CD4-positive, alpha-beta T cell treated with Interleukin-15 for 1 hour (primary cell): ENCODE measurements around the gene TOLLIP.
A peak's percentile ranks its signal among the peaks of the same experiment; 100 is the strongest.

Source experiments
- DNase-seq: peaks from one replicate; pipeline ENCODE4 v3.0.0-alpha.2; 2020

Gene TOLLIP

DNA sequence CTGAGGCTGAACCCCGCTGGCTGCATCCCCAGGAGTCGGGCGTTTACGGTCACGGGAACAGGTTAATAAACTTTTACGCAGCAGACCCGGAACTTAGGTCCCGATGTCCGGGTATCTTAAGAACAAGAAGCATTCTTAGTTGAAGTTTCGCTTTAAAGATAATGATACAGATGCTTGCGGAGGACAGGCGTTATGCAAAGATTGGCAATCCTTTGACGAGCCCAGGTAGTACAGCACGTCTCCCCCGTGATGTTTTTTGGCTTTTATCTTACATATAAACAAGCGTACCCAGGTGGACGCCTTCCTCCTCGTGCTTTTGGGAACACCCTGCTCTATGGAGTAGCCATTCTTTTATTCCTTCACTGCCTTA is 871 bp upstream of the TOLLIP start:
- DNase-seq = no peak

DNA sequence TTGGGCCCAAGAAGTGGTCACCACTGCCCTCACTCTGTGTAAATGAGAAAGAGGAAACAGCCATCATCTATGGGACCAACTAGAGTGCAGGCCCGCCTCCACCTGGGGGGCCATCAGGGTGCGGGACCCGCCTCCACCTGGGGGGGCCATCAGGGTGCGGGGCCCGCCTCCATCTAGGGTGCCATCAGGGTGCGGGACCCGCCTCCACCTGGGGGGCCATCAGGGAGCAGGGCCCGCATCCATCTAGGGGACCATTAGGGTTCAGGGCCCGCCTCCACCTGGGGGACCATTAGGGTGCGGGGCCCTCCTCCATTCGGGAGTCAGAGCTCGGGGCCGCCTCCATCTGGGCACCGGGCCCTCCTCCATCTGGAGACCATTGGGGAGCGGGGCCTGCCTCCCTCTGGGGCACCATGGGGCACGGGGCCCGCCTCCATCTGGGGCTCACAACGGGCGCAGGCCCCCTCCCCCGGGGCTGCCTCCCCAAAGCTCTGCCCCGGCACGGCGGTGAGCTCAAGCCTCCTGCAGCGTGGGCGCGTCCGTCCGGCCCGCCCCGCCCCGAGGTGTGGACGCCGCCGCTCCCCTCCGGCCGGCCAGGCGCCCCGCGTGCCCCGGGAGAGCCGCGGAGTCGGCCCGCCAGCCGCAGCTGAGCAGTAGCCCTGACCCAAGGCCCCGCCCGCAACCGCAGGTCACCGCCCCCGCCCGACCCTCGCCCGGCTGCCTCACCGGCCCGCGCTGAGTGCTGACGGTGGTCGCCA is 512 bp downstream of the TOLLIP start:
- no peak for DNase-seq

DNA sequence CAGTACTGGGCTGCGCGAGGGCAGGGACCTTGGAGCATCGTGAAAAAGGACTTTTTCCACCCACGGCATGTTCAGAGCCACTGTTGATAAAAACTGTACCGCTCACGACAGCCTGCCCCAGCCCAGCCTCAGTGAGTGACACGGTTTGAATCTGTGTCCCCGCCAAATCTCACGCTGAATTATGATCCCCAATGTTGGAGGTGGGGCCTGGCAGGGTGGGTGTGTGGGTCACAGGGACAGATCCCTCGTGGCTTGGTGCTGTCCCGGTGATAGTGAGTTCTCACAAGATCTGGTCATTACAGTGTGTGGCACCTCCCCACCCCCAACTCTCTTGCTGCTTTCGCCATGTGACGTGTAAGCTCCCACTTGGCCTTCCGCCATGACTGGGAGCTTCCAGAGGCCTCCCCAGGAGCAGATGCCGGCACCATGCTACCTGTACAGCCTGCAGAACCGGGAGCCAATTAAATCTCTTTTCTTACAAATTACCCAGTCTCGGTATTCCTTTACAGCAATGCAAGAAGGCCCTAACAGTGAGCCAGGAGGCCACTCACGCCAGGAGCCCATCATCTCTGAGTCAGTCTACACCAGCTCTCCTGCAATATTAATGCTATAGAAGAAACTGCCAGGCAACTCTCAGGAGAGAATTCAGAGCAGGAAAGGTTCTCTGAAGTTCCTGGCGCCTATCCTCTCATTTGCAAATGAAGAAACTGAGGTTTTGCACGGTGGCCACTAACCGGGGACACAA is 1.3 kb downstream of the TOLLIP start:
- DNase-seq = no peak

DNA sequence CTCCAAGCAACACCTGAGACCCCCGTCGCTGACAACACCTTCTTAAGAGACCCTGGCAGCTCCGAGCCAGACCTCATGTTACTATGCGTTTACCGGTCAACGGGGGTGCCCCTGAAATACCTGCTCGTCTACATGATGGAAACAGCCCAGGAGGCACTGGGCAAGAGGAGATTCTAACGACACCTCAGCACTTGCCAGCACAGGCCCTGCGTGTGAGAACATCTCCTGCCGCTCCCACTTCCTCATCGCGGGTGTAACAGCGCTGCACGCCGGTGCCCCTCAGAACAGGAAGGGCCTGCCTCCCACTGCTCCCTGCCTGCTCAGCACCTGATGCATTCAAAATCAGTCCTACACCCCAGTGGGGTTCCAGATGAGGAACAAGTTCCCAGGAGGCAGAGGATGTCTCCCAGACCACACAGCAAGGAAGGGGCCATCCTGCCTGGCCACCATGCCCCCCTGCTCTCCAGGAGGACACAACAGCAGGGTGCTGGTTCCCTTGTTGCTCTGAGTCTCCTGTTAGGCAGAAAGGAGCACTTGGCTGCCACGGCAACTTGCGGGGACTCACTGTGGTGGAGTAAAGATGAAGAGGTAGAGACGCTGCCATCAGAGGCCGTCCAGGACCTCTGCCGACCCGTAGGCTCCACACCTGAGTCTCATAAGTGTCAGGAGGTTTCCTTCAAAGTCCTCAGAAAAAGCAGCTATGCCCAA is 2.1 kb downstream of the TOLLIP start:
- peak; percentile 51 for DNase-seq

DNA sequence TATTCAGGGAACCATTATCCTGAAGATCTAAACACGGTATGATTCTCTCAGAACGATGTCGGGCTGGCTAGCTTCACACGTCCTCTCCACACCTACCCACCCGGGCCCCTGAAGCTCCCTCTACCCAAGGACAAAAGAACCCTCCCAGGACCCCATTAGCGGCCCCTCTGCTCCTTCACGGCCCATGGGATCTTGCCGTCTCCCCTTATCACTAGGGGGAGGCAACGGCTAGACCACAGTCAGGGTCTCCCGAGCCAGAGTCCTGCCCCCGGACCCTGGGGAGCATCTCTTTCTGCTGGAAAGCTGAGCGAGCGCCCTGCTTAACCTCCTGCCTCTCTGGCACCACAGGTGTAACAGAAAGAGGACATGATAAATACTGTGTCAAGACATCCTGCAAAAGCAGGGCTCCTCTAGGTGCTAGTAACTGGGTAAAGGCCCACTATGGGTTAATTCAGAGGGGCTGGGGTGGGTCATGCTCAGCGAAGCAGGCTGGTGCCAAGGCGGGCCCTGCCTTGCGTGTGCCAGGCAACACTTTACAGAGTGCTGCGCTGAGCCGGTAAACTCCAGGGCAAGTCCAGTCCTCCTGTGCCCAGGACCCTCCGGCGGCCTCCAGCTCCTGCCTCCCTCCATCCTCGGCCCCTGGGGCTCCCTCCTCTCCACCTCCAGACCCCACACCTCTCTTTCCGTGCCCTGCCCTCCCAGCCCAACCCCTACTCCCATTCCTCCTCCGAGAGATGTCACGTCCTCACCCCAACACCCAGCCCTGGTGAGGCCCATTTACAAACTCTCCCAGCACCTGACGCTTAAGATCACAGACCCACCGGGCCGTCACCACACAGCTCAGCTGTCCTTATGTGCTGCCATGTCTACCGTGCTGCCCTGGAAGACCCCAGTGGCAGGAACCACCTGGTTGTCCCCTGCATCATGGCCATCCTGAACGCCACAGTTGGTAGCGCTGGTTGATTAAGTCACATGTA is 3.0 kb downstream of the TOLLIP start:
- DNase-seq = no peak

DNA sequence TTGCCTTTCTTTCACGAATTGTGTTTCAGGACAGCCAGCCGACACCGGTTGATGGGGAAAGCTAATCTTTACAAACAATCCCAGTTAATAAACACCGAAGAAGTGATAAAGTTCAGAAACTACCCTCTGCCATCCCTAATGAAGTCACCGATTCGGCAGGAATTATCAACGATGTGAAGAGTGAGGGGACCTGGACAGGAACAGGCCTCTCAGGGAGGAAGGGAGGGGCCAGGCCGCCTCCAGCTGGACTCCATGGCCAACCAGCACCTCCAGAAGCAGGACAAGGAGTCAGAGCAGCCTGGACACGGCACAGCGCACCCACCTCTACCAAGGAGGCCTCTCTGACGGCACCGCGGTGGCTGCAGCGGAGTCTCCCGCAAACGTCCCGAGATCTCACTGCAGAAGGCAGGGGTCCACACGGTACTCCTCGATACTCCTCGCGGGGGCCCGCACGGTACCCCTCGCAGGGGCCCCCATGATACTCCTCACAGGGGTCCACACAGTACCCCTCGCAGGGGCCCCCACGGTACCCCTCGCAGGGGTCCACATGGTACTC is 3.9 kb downstream of the TOLLIP start:
- no peak for DNase-seq

DNA sequence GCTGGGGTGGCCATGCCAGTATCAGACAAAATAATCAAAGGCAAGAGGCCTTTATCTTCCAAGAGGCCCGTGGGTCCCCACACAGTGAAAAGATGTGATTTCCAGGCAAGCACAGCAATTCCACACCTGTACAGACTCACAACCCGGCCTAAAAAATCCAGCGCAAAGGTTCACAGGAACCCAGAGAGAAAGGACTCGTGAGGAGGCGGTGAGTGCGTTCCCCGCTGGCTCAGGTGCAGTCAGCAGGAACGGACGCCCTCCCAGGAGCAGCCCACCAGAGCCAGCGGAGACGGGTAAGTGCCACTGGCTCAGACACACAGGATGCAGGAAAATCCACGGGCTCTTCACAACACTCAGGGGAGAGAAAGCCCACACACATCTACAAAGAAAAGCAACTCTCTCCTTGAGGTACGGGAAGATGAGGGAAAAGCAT is 4.4 kb downstream of the TOLLIP start:
- DNase-seq = no peak

DNA sequence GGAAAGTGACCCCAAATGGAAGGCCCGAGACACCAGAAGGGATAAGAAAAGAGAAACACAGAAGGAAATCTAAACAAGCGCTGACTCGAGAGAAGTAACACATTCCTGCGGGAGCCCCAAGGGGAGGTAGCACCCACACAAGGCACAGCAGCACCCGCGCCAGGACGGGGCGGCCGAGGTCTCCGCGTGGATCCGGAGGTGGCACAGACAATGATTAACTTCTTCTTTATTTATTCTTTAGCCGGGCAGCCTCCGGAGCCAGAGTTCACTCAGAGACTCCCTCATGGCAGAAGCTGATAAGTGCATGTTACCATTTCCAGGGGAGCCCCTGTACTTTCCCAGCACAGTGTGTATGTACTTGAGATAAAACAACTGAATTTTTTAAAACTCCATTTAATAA is 5.1 kb downstream of the TOLLIP start:
- DNase-seq = no peak

DNA sequence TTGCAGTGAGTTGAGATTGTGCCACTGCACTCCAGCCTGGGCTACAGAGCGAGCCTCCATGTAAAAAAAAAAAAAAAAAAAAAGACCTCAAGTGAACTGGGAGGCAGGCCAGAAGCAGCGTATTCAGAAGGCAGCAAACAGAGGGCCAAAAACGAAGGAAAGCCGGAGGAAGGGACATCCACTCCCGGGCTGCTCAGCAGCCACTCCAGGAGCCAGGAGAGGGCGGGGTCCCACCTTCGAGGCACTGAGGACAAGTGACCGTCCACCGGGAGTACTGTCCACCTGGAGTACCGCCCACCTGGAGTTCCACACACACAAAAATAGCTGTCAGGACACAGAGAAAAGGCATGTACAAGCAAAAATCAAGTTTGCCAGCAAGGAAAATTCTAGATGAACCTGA is 5.5 kb downstream of the TOLLIP start:
- no peak for DNase-seq

DNA sequence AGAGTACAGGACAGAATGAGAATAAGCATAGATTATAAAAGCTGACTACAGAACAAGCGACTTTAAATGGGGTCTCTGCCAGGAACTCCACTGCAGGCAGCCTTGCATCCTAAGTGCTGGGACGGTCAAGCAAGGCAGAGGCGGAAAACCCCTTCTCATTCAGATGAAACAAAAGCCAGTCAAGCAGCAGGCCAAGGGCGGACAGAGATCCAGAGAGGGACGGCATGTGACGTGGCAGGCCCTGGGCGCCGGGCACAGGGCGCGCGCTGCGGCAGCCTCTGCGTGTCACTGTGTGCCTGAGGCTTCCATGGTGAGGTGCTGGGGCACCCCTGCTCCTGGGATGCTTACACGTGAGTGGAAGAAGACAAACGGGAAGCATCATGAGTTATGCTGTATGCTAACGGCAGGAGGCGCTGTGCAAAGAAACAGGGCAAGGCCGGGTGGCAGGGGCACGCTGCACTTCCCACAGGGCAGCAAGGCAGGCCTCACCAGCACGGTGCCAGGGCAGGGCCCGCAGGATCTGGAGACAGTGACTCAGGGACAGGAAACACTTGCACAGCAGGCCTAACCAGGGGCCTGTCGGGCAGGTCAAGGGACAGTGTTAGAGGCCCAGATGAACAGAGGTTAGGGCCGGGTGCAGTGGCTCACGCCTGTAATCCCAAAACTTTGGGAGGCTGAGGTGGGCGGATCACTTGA is 6.2 kb downstream of the TOLLIP start:
- DNase-seq = no peak

DNA sequence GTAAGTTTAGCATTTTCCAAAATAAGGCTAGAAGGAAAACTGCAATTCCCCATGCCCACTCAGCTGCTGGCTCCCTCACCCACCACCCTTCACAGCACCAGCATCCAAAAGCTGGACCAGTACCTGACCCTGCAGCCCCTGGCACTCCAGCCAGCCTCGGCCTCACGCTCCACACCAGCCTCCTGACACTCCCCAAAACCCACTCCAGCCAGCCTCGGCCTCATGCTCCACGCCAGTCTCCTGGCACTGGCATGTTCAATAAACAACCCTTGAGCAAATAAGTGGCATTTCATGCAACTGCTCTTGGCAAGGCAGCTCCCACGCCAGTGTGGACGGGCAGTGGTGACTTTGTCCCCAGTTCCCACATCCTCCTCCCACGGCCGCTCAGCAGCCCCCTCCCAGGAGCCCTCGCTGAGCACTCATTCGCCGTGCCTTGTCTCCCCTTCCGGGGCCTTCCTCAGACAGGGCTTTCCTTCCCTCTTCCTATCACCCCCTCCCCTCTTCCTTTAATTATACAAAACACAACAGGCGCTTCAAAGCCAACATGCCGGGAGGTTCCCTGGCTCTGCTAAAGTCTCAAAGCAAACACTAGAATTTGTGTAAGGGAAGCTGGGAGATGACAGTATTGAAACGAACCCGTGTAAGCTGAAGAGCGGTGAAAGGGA is 6.8 kb downstream of the TOLLIP start:
- no peak for DNase-seq

DNA sequence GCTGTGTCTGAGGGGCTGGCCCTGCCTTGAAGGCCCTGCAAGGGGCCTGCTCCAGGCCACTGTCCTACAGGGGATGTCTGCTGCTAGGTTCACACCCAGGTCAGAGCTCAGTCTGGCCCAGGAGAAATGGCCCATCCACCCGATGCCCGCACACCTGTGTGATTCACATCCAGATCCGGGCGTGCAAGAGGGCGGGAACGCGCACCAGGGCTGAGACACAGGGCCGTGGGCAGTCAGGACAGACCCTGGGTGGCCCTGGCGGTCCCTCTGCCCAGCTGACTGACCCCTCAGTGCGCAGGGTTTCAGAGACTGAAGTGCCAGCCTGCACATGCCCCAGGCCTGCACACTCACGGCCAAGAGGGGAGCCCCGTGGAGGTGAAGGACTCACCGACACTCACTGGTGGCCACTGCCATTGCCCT is 7.4 kb downstream of the TOLLIP start:
- DNase-seq = no peak

DNA sequence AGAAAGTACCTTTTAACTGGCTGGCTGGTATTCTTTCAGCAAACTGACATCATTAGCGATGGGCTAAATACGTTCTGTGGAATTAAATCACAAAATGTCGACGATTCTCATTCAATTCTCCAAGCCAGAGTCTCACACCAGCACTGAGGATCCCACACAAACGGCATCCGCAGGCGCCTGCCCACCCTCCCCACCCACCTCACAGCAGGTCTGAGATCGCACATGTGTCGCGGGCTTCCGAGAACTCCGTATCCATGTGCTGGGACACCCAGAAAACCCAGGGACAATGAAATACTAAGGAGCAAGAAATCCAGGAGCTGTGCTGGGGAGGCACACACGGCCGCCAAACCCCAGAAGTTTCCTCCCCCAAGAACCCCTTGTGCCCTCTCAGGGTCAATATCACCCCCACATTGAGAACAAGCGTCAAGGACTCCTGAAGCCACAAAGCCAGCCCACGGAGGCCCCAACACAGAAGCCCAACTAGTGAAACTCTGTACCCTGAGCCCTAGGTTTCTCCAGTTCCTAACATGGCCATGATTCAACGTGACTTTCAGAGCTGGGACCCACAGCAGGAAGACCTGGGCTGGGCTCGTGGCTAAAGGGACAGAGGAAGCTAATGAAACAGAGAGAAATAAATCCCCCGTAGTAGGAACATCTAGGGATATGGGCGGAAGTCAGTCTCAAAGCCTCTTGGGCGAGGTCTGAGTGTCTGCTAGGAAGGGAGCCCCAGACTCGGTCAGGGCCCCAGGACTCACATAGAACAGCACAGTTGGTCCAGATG is 8.0 kb downstream of the TOLLIP start:
- no peak for DNase-seq

DNA sequence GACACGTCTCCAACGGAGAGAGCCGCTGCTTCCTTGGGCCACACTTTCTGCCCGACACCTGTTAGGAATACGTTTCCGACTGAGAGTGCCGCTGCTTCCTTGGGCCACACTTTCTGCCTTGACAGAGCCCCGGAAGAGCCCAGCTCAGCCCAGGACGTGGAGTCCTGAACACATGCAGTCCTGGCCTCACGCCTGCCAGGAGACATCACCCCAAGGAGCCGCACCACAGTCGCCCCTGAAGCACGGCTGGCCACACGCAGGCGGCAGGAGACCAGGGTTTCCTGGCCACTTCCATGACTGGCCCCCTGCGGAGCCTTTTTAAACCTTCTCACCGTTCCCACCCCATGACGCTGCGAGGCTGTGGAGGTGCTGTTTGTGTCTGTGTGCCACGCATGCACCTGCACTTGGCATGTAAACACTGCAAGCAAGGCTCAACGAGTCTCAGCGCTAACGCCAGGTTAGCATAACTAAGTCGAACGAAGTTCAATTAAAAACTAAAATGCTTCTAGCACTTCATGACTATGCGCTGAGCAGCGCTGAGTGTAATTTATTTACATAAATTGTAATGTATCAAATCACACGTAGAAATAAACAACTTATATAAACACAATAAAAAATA is 8.8 kb downstream of the TOLLIP start:
- no peak for DNase-seq

DNA sequence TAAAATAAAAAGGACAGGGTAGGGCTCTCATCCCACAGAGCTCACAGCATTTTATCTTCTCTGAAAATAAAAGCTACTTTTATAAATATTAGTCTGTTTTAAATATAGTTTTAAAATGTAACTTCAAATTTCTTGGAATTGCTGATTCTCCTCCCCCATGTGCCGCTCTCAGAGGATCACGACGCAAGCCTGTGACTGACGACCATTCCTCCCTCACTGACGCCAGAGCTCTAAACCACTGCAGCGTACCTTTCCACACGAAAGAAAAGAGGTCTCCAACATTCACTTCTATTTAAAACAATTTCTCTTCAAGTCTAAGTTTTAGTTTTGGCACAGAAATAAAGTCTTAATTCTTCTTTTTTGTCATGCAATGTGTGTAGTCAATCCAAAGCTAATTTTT is 9.3 kb downstream of the TOLLIP start:
- no peak for DNase-seq

DNA sequence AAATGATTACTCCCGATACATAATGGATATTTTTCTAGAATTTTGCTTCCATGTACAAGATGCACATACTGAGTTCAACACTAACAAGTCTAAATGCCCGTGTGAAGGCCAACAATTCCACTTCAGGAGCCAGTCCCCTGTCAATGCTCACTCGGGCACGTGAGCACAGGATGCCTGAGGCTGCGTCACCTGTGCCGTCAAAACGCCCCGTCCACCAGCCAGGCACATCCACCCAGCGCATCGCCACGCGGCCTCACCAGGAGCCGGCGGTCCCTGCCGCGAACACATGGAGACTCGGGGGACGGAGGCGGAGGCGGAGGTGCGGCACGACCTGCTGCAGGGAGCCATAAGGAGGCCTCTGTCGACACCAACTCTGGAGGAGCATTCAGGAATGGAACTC is 9.8 kb downstream of the TOLLIP start:
- no peak for DNase-seq

DNA sequence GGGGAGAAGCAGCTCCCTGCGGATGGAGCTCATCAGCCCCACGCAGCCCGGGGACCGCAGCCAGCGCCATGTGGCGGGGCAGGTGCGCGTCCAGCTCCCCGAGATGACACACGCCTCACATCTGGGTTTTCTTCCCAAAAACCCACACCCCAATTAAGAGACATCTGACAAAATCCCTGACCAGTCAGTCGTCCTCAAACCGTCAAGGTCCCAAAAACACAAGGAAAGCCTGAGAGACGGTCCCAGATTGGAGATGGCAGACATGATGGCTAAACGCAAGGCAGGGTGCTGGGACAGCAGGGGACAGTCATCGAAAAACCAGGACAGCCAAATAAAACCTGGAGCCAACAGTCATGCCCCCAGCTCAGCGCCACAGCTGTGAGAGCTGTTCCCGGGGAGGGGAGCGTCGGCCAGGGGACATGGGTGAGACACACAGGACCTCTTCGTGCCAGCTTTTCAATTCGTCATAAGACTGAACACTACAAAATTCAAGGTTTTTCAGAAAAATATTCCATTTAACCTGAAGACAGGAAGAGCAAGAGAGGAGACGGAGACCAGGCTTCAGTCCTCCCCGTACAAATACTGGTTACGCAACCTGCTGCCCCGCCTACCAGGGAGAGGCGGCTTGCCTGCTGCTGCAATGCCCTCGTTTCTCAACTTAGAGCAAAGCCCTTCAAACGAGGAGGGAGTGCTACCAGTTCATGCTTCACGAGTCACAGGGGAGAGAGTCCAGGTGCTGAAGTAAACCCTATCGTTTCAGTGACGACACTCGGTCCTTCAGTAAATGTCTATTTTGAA is 10.5 kb downstream of the TOLLIP start:
- DNase-seq = peak; percentile 62

DNA sequence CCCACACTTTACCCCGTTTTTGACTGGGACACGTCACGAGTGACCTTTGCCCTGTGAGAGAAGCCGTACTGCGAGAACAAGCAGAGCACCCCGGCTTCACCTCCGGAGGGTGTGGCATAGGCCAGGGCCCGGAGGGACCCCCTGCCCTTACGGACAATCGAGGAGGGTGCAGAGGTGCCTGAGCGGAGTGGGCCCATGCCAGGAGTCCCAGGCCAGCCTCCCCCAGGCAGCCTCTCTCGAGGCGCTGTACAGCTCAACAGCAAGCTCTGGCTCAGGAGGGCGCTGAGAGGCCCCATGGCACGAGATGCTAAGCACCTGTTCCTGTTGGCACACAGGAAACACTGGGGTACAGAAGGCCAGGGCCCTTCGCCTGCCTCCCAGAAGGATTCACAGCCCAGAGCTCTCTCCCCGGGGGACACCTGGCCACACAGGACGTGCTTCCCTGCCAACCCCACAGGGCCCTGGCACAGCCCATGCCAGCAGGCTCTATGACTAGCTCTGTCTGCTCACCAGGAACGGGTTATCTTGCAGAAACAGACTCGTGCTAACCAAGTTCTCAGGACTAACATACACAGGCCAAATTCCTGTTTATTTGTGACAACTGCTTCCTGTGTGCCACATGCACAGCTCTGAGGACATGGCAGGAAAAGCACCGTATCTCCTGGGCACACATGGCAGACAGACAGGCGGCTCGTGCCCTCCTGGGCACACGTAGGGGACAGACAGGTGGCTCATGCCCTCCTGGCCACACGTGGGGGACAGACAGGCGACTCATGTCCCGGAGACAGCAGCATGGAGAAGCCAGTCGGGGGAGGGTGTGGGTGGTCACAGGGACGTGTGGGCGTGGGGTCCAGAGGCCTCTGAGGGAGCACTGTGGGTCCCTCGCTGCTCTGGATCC is 11.6 kb downstream of the TOLLIP start:
- no peak for DNase-seq
